ENCODE data around the gene PLAC1. TPM values are rescaled to one million over a fixed set of nuclear protein-coding genes. Genes with fewer than 3 reads are reported as not detected.
A peak's percentile ranks its signal among the peaks of the same experiment; 100 is the strongest.

The PLAC1 gene
- total RNA-seq, 1 experiment from 2014 or later, result 0.91 TPM

- intact Hi-C loops (cut with micrococcal nuclease), result loop anchor here (1.0 kb wide), 1 partner anchor 49 kb away; no protein-coding TSS in a partner anchor
- Mint-ChIP-seq H3K27me3 (ENCODE audit: insufficient read depth, unreplicated experiment) (peaks cover 37% of the 10 kb centered on the region), H3K36me3 (ENCODE audit: insufficient read depth, unreplicated experiment) (no peaks in the 10 kb centered on the region), H3K4me1 (ENCODE audit: insufficient read depth, unreplicated experiment) (peaks cover 36% of the 10 kb centered on the region), H3K27ac (ENCODE audit: low read depth, unreplicated experiment) (peak overlapping the region; percentile 9), H3K4me3 (ENCODE audit: unreplicated experiment) (no peak overlapping the region), H3K9me3 (ENCODE audit: unreplicated experiment) (no peaks in the 10 kb centered on the region)
- CTCF ChIA-PET, result interaction anchor here (1.0 kb wide), 1 partner anchor 11 kb away, joined by 3 read pairs; no protein-coding TSS in a partner anchor
- DNase-seq (ENCODE audit: unreplicated experiment), result peak; percentile 52
- BruUV-seq (replicated peaks), result no TSS peak
- no peak for TF ChIP-seq CTCF (IDR thresholded peaks at IDR 0.05; ENCODE audit: unreplicated experiment)
- POLR2A ChIA-PET, result interaction anchor here (0.6 kb wide), 1 partner anchor 33 kb away, joined by 3 read pairs; no protein-coding TSS in a partner anchor
Observed at GRCh38 chrX:134572816-134573682, 85.2 kb downstream of the PLAC1 start.

- peaks cover 29% of the 10 kb centered on the region for H3K4me1 Mint-ChIP-seq (ENCODE audit: insufficient read depth, unreplicated experiment)
- DNase-seq (ENCODE audit: unreplicated experiment), result no peak
- H3K27me3 Mint-ChIP-seq (ENCODE audit: insufficient read depth, unreplicated experiment), result peaks cover 37% of the 10 kb centered on the region
- no peaks in the 10 kb centered on the region for H3K36me3 Mint-ChIP-seq (ENCODE audit: insufficient read depth, unreplicated experiment)
- intact Hi-C loops (cut with micrococcal nuclease), result no loop called here
- CTCF ChIA-PET, result interaction anchor here (1.0 to 1.7 kb wide), 3 partner anchors 10 to 51 kb away, joined by 3 to 9 read pairs (median 5); no protein-coding TSS in a partner anchor
- POLR2A ChIA-PET, result interaction anchor here (1.1 to 1.9 kb wide), 3 partner anchors 14 to 18 kb away, joined by 3 to 6 read pairs (median 4); no protein-coding TSS in a partner anchor
- no peak overlapping the region for H3K4me3 Mint-ChIP-seq (ENCODE audit: unreplicated experiment)
- no peak overlapping the region for H3K27ac Mint-ChIP-seq (ENCODE audit: low read depth, unreplicated experiment)
- no peaks in the 10 kb centered on the region for H3K9me3 Mint-ChIP-seq (ENCODE audit: unreplicated experiment)
- no peak for TF ChIP-seq CTCF (IDR thresholded peaks at IDR 0.05; ENCODE audit: unreplicated experiment)
- BruUV-seq (replicated peaks), result no TSS peak
Observed at GRCh38 chrX:134571796-134572195, 86.5 kb downstream of the PLAC1 start.

DNA sequence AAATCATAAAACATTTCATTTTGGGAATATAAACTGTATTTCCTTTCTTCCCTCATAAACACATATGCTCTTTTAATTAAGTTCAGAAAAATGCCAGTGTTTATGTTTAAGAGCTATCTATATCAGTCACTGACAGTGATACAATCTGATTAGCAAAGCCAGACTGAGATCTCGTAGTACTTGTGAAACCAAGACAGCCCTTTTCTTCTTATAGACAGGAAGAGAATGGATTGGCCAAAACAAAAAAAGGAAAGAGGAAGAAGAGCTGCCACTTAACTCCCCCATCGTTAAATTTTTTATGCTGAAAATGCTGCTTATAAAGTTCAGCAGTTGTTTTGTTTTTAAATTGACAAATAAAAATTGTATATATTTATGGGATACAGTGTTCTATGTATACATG lies 87.4 kb downstream of the PLAC1 start:
- peaks cover 29% of the 10 kb centered on the region for H3K4me1 Mint-ChIP-seq (ENCODE audit: insufficient read depth, unreplicated experiment)
- H3K9me3 Mint-ChIP-seq (ENCODE audit: unreplicated experiment), result no peaks in the 10 kb centered on the region
- H3K36me3 Mint-ChIP-seq (ENCODE audit: insufficient read depth, unreplicated experiment), result no peaks in the 10 kb centered on the region
- H3K27me3 Mint-ChIP-seq (ENCODE audit: insufficient read depth, unreplicated experiment), result peaks cover 37% of the 10 kb centered on the region
- DNase-seq (ENCODE audit: unreplicated experiment), result no peak
- intact Hi-C loops (cut with micrococcal nuclease), result no loop called here
- H3K4me3 Mint-ChIP-seq (ENCODE audit: unreplicated experiment), result no peak overlapping the region
- CTCF ChIA-PET, result interaction anchor here (0.6 to 1.7 kb wide), 8 partner anchors 9 to 192 kb away, joined by 3 to 9 read pairs (median 3); no protein-coding TSS in a partner anchor
- POLR2A ChIA-PET, result interaction anchor here (0.7 to 1.9 kb wide), 6 partner anchors 9 to 317 kb away, joined by 3 to 6 read pairs (median 4); no protein-coding TSS in a partner anchor
- no peak overlapping the region for H3K27ac Mint-ChIP-seq (ENCODE audit: low read depth, unreplicated experiment)
- no TSS peak for BruUV-seq (replicated peaks)
- TF ChIP-seq CTCF (IDR thresholded peaks at IDR 0.05; ENCODE audit: unreplicated experiment), result no peak

DNA sequence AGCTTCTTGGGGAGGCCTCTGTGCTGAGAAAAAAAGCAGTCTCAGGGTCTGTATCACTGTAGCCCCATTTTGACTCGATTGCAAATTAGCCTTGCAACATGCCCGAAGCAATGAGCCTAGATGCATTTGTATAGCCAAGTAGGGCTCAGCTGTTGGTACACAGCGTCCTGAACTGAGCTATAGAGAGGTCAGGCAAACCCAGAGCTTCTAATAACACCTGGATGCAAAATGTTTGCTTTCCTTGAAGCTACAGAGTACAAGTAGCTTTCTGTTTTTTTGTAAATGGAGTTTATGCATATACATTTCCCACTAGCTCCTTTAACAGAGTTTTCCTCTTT lies 87.8 kb downstream of the PLAC1 start:
- DNase-seq (ENCODE audit: unreplicated experiment), result no peak
- no peak overlapping the region for H3K4me3 Mint-ChIP-seq (ENCODE audit: unreplicated experiment)
- no TSS peak for BruUV-seq (replicated peaks)
- no peaks in the 10 kb centered on the region for H3K9me3 Mint-ChIP-seq (ENCODE audit: unreplicated experiment)
- ChIA-PET POLR2A (interaction anchor here (1.1 to 1.9 kb wide), 3 partner anchors 9 to 34 kb away, joined by 3 to 5 read pairs (median 4); no protein-coding TSS in a partner anchor), CTCF (interaction anchor here (0.6 to 1.7 kb wide), 8 partner anchors 9 to 193 kb away, joined by 3 to 9 read pairs (median 3); no protein-coding TSS in a partner anchor)
- no peak overlapping the region for H3K27ac Mint-ChIP-seq (ENCODE audit: low read depth, unreplicated experiment)
- H3K36me3 Mint-ChIP-seq (ENCODE audit: insufficient read depth, unreplicated experiment), result no peaks in the 10 kb centered on the region
- TF ChIP-seq CTCF (IDR thresholded peaks at IDR 0.05; ENCODE audit: unreplicated experiment), result no peak
- peaks cover 29% of the 10 kb centered on the region for H3K4me1 Mint-ChIP-seq (ENCODE audit: insufficient read depth, unreplicated experiment)
- peaks cover 42% of the 10 kb centered on the region for H3K27me3 Mint-ChIP-seq (ENCODE audit: insufficient read depth, unreplicated experiment)
- intact Hi-C loops (cut with micrococcal nuclease), result no loop called here

Data from MCF 10A (cell line).